Measurements from ENCODE around the gene FMN1.

The FMN1 gene

GRCh38 chr15:32885713-32886112, 308.8 kb downstream of the FMN1 start:
- DNase-seq (ENCODE audit: low read depth): no peak
- no peak overlapping the region for H3K4me3 ChIP-seq (ENCODE audit: low read length)
- TF ChIP-seq CTCF (IDR thresholded peaks at IDR 0.05; ENCODE audit: insufficient read depth, low read depth, low read length, missing control alignments): no peak

GRCh38 chr15:32884146-32884545, 310.4 kb downstream of the FMN1 start:
- no peak for TF ChIP-seq CTCF (IDR thresholded peaks at IDR 0.05; ENCODE audit: insufficient read depth, low read depth, low read length, missing control alignments)
- H3K4me3 ChIP-seq (ENCODE audit: low read length): no peak overlapping the region
- DNase-seq (ENCODE audit: low read depth): no peak

GRCh38 chr15:32882955-32883354, 311.6 kb downstream of the FMN1 start:
- no peak overlapping the region for H3K4me3 ChIP-seq (ENCODE audit: low read length)
- TF ChIP-seq CTCF (IDR thresholded peaks at IDR 0.05; ENCODE audit: insufficient read depth, low read depth, low read length, missing control alignments): no peak
- DNase-seq (ENCODE audit: low read depth): no peak

- DNase-seq (ENCODE audit: low read depth): no peak
- H3K4me3 ChIP-seq (ENCODE audit: low read length): no peak overlapping the region
- no peak for TF ChIP-seq CTCF (IDR thresholded peaks at IDR 0.05; ENCODE audit: insufficient read depth, low read depth, low read length, missing control alignments)
Observed at GRCh38 chr15:32881528-32881927, 313.0 kb downstream of the FMN1 start.

GRCh38 chr15:32880642-32881041, 313.9 kb downstream of the FMN1 start:
- H3K4me3 ChIP-seq (ENCODE audit: low read length): no peak overlapping the region
- DNase-seq (ENCODE audit: low read depth): no peak
- TF ChIP-seq CTCF (IDR thresholded peaks at IDR 0.05; ENCODE audit: insufficient read depth, low read depth, low read length, missing control alignments): no peak

GRCh38 chr15:32879980-32880379, 314.5 kb downstream of the FMN1 start:
- no peak for TF ChIP-seq CTCF (IDR thresholded peaks at IDR 0.05; ENCODE audit: insufficient read depth, low read depth, low read length, missing control alignments)

GRCh38 chr15:32878869-32879805, 315.4 kb downstream of the FMN1 start:
- no peak for DNase-seq (ENCODE audit: low read depth)
- no peak overlapping the region for H3K4me3 ChIP-seq (ENCODE audit: low read length)
- no peak for TF ChIP-seq CTCF (IDR thresholded peaks at IDR 0.05; ENCODE audit: insufficient read depth, low read depth, low read length, missing control alignments)

More at GRCh38 chr15:32879980-32880379, 314.5 kb downstream of the FMN1 start:
- H3K4me3 ChIP-seq (ENCODE audit: low read length): no peak overlapping the region
- DNase-seq (ENCODE audit: low read depth): no peak

All from epithelial cell of esophagus (primary cell).